ENCODE measurements around the gene MOGAT1. TPM values are rescaled to one million over a fixed set of nuclear protein-coding genes. Genes with fewer than 3 reads are reported as not detected.

The MOGAT1 gene
- total and polyA plus RNA-seq, 2 of the 8 experiments (the other 6 are each of a cell fraction or from before 2014, with no cell fraction given): 0.11 to 0.67 TPM

DNA sequence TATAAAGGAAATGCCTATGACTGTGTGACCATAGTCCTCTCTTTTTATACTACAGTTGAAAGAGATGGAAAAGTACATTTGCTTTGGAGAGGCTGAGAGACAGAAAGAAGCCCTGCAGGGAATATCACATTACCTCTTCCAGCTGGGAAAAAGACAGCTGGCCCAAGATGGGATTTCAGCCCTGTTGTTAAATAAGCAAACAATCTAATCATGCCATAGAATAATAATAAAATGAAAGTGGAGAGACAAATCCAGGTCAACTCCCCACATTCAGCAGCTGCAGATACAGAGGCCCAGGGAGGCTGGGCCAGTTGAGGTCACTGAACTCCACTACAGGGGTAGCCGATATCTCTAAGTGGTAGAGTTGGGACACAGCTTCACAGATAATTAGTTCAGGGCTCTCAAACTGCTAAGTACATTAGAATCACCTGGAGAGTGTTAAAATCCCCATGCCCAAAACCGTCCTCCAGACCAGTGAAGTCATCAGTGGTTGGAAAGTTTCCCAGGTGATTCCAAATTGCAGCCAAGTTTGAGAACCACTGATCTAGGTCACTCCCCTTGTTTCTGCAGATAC, 81.9 kb downstream of the MOGAT1 start:
- no peak for DNase-seq (ENCODE audit: low read depth in 1 of 2, low spot score in 2 of 2)

More for the DNA sequence above, 81.9 kb downstream of the MOGAT1 start:
- no peaks in the 10 kb centered on the region for H3K23me2 ChIP-seq (ENCODE audit: low read depth, low read length)
- POLR2A ChIA-PET (ENCODE audit: partially characterized antibody): no interaction called here
- no peaks in the 10 kb centered on the region for H3K9me3 ChIP-seq (ENCODE audit: insufficient read depth in 2 of 2, low read depth in 1 of 2, low read length in 1 of 2)
- H3K79me2 ChIP-seq (ENCODE audit: control insufficient read depth in 1 of 2, insufficient read depth in 2 of 2, low read length in 2 of 2): no peaks in the 10 kb centered on the region
- H3K23ac ChIP-seq (ENCODE audit: insufficient read length): no peak overlapping the region
- H4K91ac ChIP-seq (replicated peaks; ENCODE audit: insufficient read length, low read length): no peak overlapping the region
- H4K20me1 ChIP-seq (replicated peaks in 1 of 2; ENCODE audit: control insufficient read depth in 1 of 2, insufficient read depth in 2 of 2, low read length in 2 of 2): no peaks in the 10 kb centered on the region
- TF ChIP-seq CREB1 (IDR thresholded peaks at IDR 0.05) (no peak), CHD1 (IDR thresholded peaks at IDR 0.05; ENCODE audit: low read depth, low read length) (no peak), KDM4A (IDR thresholded peaks at IDR 0.05; ENCODE audit: low read depth, low read length, severe bottlenecking) (no peak), SIRT6 (IDR thresholded peaks at IDR 0.05; ENCODE audit: low read length) (no peak), SIN3A (conservative IDR thresholded peaks at IDR 0.05 in 1 of 2, IDR thresholded peaks at IDR 0.05 in 1 of 2; ENCODE audit: low read depth in 1 of 2, low read length in 2 of 2) (no peak), CBX5 (IDR thresholded peaks at IDR 0.05; ENCODE audit: low read depth, low read length) (no peak), POU5F1 (IDR thresholded peaks at IDR 0.05; ENCODE audit: low read depth, low read length) (no peak), FOSL1 (IDR thresholded peaks at IDR 0.05; ENCODE audit: insufficient read depth, low read depth, low read length) (no peak), EZH2 (IDR thresholded peaks at IDR 0.05; ENCODE audit: low read depth, low read length, severe bottlenecking) (no peak)
- H3K4me2 ChIP-seq (ENCODE audit: insufficient read depth in 1 of 2, low read depth in 2 of 2, low read length in 2 of 2): peak overlapping the region in 1 of 2 experiments; percentile 0; a peak in 1 of 4 replicates
- no peak overlapping the region for H2BK12ac ChIP-seq (ENCODE audit: low read depth, low read length)
- CTCF ChIA-PET (ENCODE audit: partially characterized antibody): interaction anchor here (0.6 to 3.0 kb wide), 10 partner anchors 10 to 230 kb away, joined by 3 to 10 read pairs (median 4); no protein-coding TSS in a partner anchor
- no peak overlapping the region for H3K27ac ChIP-seq (ENCODE audit: low read depth, low read length)
- H4K8ac ChIP-seq (ENCODE audit: extremely low read depth, insufficient read depth, low read length): no peak overlapping the region
- H3K14ac ChIP-seq (ENCODE audit: insufficient read length): no peak overlapping the region
- no peak overlapping the region for H2BK5ac ChIP-seq (ENCODE audit: low read depth, low read length)
- no peaks in the 10 kb centered on the region; a peak in 2 of 7 replicates for H3K27me3 ChIP-seq (replicated peaks in 1 of 4; ENCODE audit: control insufficient read depth in 3 of 4, extremely low read depth in 1 of 4, insufficient read depth in 3 of 4, low read length in 3 of 4)
- H2AK5ac ChIP-seq (ENCODE audit: low read depth, low read length): no peak overlapping the region
- no peak overlapping the region for H2BK120ac ChIP-seq (replicated peaks; ENCODE audit: low read depth, low read length)
- no peak overlapping the region for H3K4me3 ChIP-seq (ENCODE audit: extremely low read depth in 1 of 4, insufficient read depth in 2 of 4, low read depth in 3 of 4, low read length in 4 of 4)
- no peak overlapping the region for H4K5ac ChIP-seq (ENCODE audit: insufficient read length, low read depth, low read length)
- no peak overlapping the region for H2BK20ac ChIP-seq (ENCODE audit: low read length)
- no peak overlapping the region; the same call in 1 of the 2 replicates for H3K18ac ChIP-seq (ENCODE audit: extremely low read depth, low read length)
- FAIRE-seq: no peak
- H3K4me1 ChIP-seq (replicated peaks in 1 of 4; ENCODE audit: control insufficient read depth in 3 of 4, insufficient read depth in 4 of 4, low read length in 3 of 4): peaks cover 0 to 8% (median 2%) of the 10 kb centered on the region in 4 experiments; a peak in 3 of 7 replicates
- no peaks in the 10 kb centered on the region for H3K79me1 ChIP-seq (ENCODE audit: low read depth, low read length)
- no peaks in the 10 kb centered on the region for H3K36me3 ChIP-seq (ENCODE audit: control insufficient read depth in 2 of 4, insufficient read depth in 4 of 4, low read length in 3 of 4)
- 90% methylated on average over 2 of the region's 2 CpGs; no CpG with 5 or more reads in 1 of the 2 experiments for WGBS, 2 experiments (ENCODE audit: extremely low coverage in 1 of 2, insufficient coverage in 1 of 2, insufficient read length in 1 of 2, insufficient replicate concordance in 2 of 2, low coverage in 1 of 2, low lambda C conversion rate in 2 of 2, missing lambda C conversion rate in 1 of 2)
- H3K4ac ChIP-seq (replicated peaks; ENCODE audit: insufficient read length, low read depth, low read length): no peak overlapping the region
- no peak overlapping the region for H2BK15ac ChIP-seq (ENCODE audit: low read length)
- no peak overlapping the region for H2AFZ ChIP-seq (ENCODE audit: low read length)
- H3K56ac ChIP-seq (replicated peaks; ENCODE audit: insufficient read length, low read depth, low read length): no peak overlapping the region
- no peak overlapping the region for H3K9ac ChIP-seq (replicated peaks in 1 of 4; ENCODE audit: extremely low read depth in 1 of 4, low read depth in 3 of 4, low read length in 3 of 4)
